BLaER1 treated with 17β-estradiol and CSF1 and Interleukin-3, amounts not matched to agents 10 nM and 100 nM (cell line): ENCODE results near the gene MVP.
"Not testable (repeated sequence)": the region's sequence is repeated elsewhere in the genome, so short reads cannot be mapped to it uniquely, and the experiment has no call there.

Experiments
- H3K27ac ChIP-seq, 11 experiments: shearing (Covaris generic); formaldehyde crosslinking; 2 replicates each; pipeline ENCODE4 v1.8.1; 2022
- H3K27me3 ChIP-seq, 11 experiments: shearing (Covaris generic); formaldehyde crosslinking; 2 replicates each; pipeline ENCODE4 v1.8.1; 2022
- H3K36me3 ChIP-seq, 11 experiments: shearing (Covaris generic); formaldehyde crosslinking; 2 replicates each; pipeline ENCODE4 v1.8.1; 2022
- H3K4me1 ChIP-seq, 10 experiments: shearing (Covaris generic); formaldehyde crosslinking; 2 replicates each; pipeline ENCODE4 v1.8.1; 2022
- H3K4me2 ChIP-seq, 11 experiments: shearing (Covaris generic); formaldehyde crosslinking; 2 replicates each; pipeline ENCODE4 v1.8.1; 2022
- H3K4me3 ChIP-seq, 10 experiments: shearing (Covaris generic); formaldehyde crosslinking; 2 replicates each; pipeline ENCODE4 v1.8.1; 2022
- H3K9ac ChIP-seq, 11 experiments: shearing (Covaris generic); formaldehyde crosslinking; 2 replicates each; pipeline ENCODE4 v1.8.1; 2022
- H3K9me3 ChIP-seq, 11 experiments: shearing (Covaris generic); formaldehyde crosslinking; replicated peaks in 1 of 11; 2 replicates each; pipeline ENCODE4 v1.8.1; 2022
- H4K20me1 ChIP-seq, 11 experiments: shearing (Covaris generic); formaldehyde crosslinking; 2 replicates each; pipeline ENCODE4 v1.8.1; 2022
- Cebpa-rat ChIP-seq, 11 experiments: shearing (Covaris generic); IDR thresholded peaks; 2 replicates each; pipeline ENCODE4 v1.8.1; 2022

The MVP gene

GRCh38 chr16:29863669-29863984, 43.4 kb downstream of the MVP start:
- Histone ChIP-seq H4K20me1 (peaks cover 0 to 32% (median 10%) of the 10 kb centered on the region in 11 experiments; a peak in 7 of 22 replicates), H3K27ac (peak overlapping the region; percentile 91 to 100 (median 98); a peak in 19 of 22 replicates), H3K9me3 (no peaks in the 10 kb centered on the region), H3K27me3 (no peaks in the 10 kb centered on the region), H3K4me3 (peak overlapping the region in 3 of 10 experiments; percentile 6 to 97 (median 96); a peak in 3 of 20 replicates), H3K4me2 (peak overlapping the region; percentile 52 to 98 (median 91); a peak in 21 of 22 replicates), H3K4me1 (peaks cover 14 to 22% (median 18%) of the 10 kb centered on the region in 10 experiments), H3K9ac (peak overlapping the region; percentile 83 to 98 (median 95); a peak in 20 of 22 replicates), H3K36me3 (peaks cover 26 to 30% (median 29%) of the 10 kb centered on the region in 11 experiments)
- no peak for TF ChIP-seq Cebpa-rat (IDR thresholded peaks at IDR 0.05)

GRCh38 chr16:29864205-29864604, 43.9 kb downstream of the MVP start:
- Histone ChIP-seq H3K36me3 (peaks cover 20 to 24% (median 23%) of the 10 kb centered on the region in 11 experiments), H3K4me1 (peaks cover 14 to 22% (median 18%) of the 10 kb centered on the region in 10 experiments), H3K9ac (no peak overlapping the region), H3K9me3 (no peaks in the 10 kb centered on the region), H3K4me2 (no peak overlapping the region), H3K27ac (no peak overlapping the region; a peak in 1 of 22 replicates), H3K27me3 (no peaks in the 10 kb centered on the region), H3K4me3 (no peak overlapping the region), H4K20me1 (peaks cover 0 to 27% (median 7%) of the 10 kb centered on the region in 11 experiments; a peak in 7 of 22 replicates)
- TF ChIP-seq Cebpa-rat (IDR thresholded peaks at IDR 0.05), result no peak

GRCh38 chr16:29868396-29869009, 48.2 kb downstream of the MVP start:
- Histone ChIP-seq H3K36me3 (no peaks in the 10 kb centered on the region), H3K4me3 (no peak overlapping the region), H3K4me2 (no peak overlapping the region), H3K27ac (no peak overlapping the region), H4K20me1 (no peaks in the 10 kb centered on the region), H3K9me3 (no peaks in the 10 kb centered on the region), H3K27me3 (no peaks in the 10 kb centered on the region), H3K4me1 (peaks cover 0 to 4% (median 0%) of the 10 kb centered on the region in 10 experiments; a peak in 8 of 20 replicates), H3K9ac (no peak overlapping the region)
- no peak for TF ChIP-seq Cebpa-rat (IDR thresholded peaks at IDR 0.05)

- not testable (repeated sequence) for H3K27me3 ChIP-seq, H3K4me3 ChIP-seq, H3K4me1 ChIP-seq, H3K9ac ChIP-seq, H3K27ac ChIP-seq, H4K20me1 ChIP-seq, H3K9me3 ChIP-seq, H3K36me3 ChIP-seq, H3K4me2 ChIP-seq
These were observed 48.8 kb downstream of the MVP start for GRCh38 chr16:29869067-29869466.

- peaks cover 12 to 27% (median 21%) of the 10 kb centered on the region in 11 experiments for H3K27me3 ChIP-seq
- H3K4me2 ChIP-seq, result no peak overlapping the region
- no peaks in the 10 kb centered on the region for H3K4me1 ChIP-seq
- no peak overlapping the region for H3K27ac ChIP-seq
- no peak overlapping the region for H3K4me3 ChIP-seq
- no peaks in the 10 kb centered on the region for H4K20me1 ChIP-seq
- H3K9ac ChIP-seq, result no peak overlapping the region
- H3K36me3 ChIP-seq, result no peaks in the 10 kb centered on the region
- no peak for TF ChIP-seq Cebpa-rat (IDR thresholded peaks at IDR 0.05)
- H3K9me3 ChIP-seq, result peaks cover 0 to 4% (median 0%) of the 10 kb centered on the region in 11 experiments; a peak in 7 of 22 replicates
These were observed 51.7 kb downstream of the MVP start for GRCh38 chr16:29871822-29872546.

GRCh38 chr16:29873319-29873718, 53.1 kb downstream of the MVP start:
- Histone ChIP-seq H3K4me1 (no peaks in the 10 kb centered on the region), H3K27ac (no peak overlapping the region), H3K36me3 (no peaks in the 10 kb centered on the region), H3K27me3 (peaks cover 20 to 37% (median 32%) of the 10 kb centered on the region in 11 experiments), H3K9ac (no peak overlapping the region), H3K4me2 (no peak overlapping the region), H4K20me1 (no peaks in the 10 kb centered on the region), H3K9me3 (peaks cover 0 to 10% (median 0%) of the 10 kb centered on the region in 11 experiments; a peak in 7 of 22 replicates), H3K4me3 (no peak overlapping the region)
- no peak for TF ChIP-seq Cebpa-rat (IDR thresholded peaks at IDR 0.05)

GRCh38 chr16:29875206-29875605, 54.9 kb downstream of the MVP start:
- no peak overlapping the region for H3K9ac ChIP-seq
- H3K36me3 ChIP-seq, result no peaks in the 10 kb centered on the region
- no peaks in the 10 kb centered on the region for H3K4me1 ChIP-seq
- H4K20me1 ChIP-seq, result no peaks in the 10 kb centered on the region
- no peak for TF ChIP-seq Cebpa-rat (IDR thresholded peaks at IDR 0.05)
- no peak overlapping the region for H3K4me2 ChIP-seq
- peaks cover 0 to 10% (median 0%) of the 10 kb centered on the region in 11 experiments; a peak in 7 of 22 replicates for H3K9me3 ChIP-seq
- H3K27ac ChIP-seq, result no peak overlapping the region
- H3K4me3 ChIP-seq, result no peak overlapping the region
- peaks cover 20 to 37% (median 32%) of the 10 kb centered on the region in 11 experiments for H3K27me3 ChIP-seq

GRCh38 chr16:29876217-29876593, 55.9 kb downstream of the MVP start:
- H3K9me3 ChIP-seq, result peaks cover 0 to 10% (median 0%) of the 10 kb centered on the region in 11 experiments; a peak in 7 of 22 replicates
- H3K9ac ChIP-seq, result no peak overlapping the region
- H3K4me1 ChIP-seq, result no peaks in the 10 kb centered on the region
- H3K4me3 ChIP-seq, result no peak overlapping the region
- H3K4me2 ChIP-seq, result no peak overlapping the region
- H4K20me1 ChIP-seq, result no peaks in the 10 kb centered on the region
- TF ChIP-seq Cebpa-rat (IDR thresholded peaks at IDR 0.05), result no peak
- no peak overlapping the region for H3K27ac ChIP-seq
- peaks cover 20 to 37% (median 32%) of the 10 kb centered on the region in 11 experiments for H3K27me3 ChIP-seq
- no peaks in the 10 kb centered on the region for H3K36me3 ChIP-seq

- Histone ChIP-seq H3K4me2 (no peak overlapping the region), H3K4me1 (no peaks in the 10 kb centered on the region), H3K9me3 (peaks cover 0 to 10% (median 0%) of the 10 kb centered on the region in 11 experiments; a peak in 7 of 22 replicates), H3K36me3 (no peaks in the 10 kb centered on the region), H4K20me1 (no peaks in the 10 kb centered on the region), H3K27me3 (peaks cover 20 to 37% (median 32%) of the 10 kb centered on the region in 11 experiments), H3K9ac (no peak overlapping the region), H3K4me3 (no peak overlapping the region), H3K27ac (no peak overlapping the region)
- TF ChIP-seq Cebpa-rat (IDR thresholded peaks at IDR 0.05), result no peak
These were observed 56.5 kb downstream of the MVP start for GRCh38 chr16:29876594-29877249.
